ENCODE results near the gene METTL24.

Gene METTL24

GRCh38 chr6:110357664-110358552, at the start of gene METTL24:
TSS of gene METTL24 (minus strand) at chr6:110358349. CDS start at chr6:110358272, 77 bp downstream.
- no peak for DNase-seq

GRCh38 chr6:110404607-110405006, 46.5 kb upstream of the METTL24 start:
- no peak for DNase-seq

GRCh38 chr6:110401585-110402176, 43.5 kb upstream of the METTL24 start:
- no peak for DNase-seq

GRCh38 chr6:110400208-110400607, 42.1 kb upstream of the METTL24 start:
- DNase-seq: no peak

GRCh38 chr6:110399219-110400071, 41.3 kb upstream of the METTL24 start:
- DNase-seq: no peak

- DNase-seq: no peak
Observed at GRCh38 chr6:110398778-110399177, 40.6 kb upstream of the METTL24 start.

- DNase-seq: no peak
Observed at GRCh38 chr6:110395221-110395620, 37.1 kb upstream of the METTL24 start.

GRCh38 chr6:110394409-110394808, 36.3 kb upstream of the METTL24 start:
- no peak for DNase-seq

GRCh38 chr6:110392727-110393126, 34.6 kb upstream of the METTL24 start:
- DNase-seq: no peak

GRCh38 chr6:110390404-110390803, 32.3 kb upstream of the METTL24 start:
- DNase-seq: no peak

GRCh38 chr6:110389689-110390382, 31.7 kb upstream of the METTL24 start:
- no peak for DNase-seq

- DNase-seq: no peak
Observed at GRCh38 chr6:110387986-110388385, 29.8 kb upstream of the METTL24 start.

- no peak for DNase-seq
Observed at GRCh38 chr6:110385458-110385863, 27.3 kb upstream of the METTL24 start.

- no peak for DNase-seq
Observed at GRCh38 chr6:110378552-110378951, 20.4 kb upstream of the METTL24 start.

GRCh38 chr6:110369066-110369465, 10.9 kb upstream of the METTL24 start:
- no peak for DNase-seq

GRCh38 chr6:110368284-110368683, 10.1 kb upstream of the METTL24 start:
- DNase-seq: no peak

- no peak for DNase-seq
Observed at GRCh38 chr6:110367825-110368224, 9.7 kb upstream of the METTL24 start.

GRCh38 chr6:110366975-110367374, 8.8 kb upstream of the METTL24 start:
- no peak for DNase-seq

GRCh38 chr6:110366256-110366655, 8.1 kb upstream of the METTL24 start:
- no peak for DNase-seq

- no peak for DNase-seq
Observed at GRCh38 chr6:110364364-110365105, 6.4 kb upstream of the METTL24 start.

- no peak for DNase-seq
Observed at GRCh38 chr6:110363748-110364147, 5.6 kb upstream of the METTL24 start.

- DNase-seq: no peak
Observed at GRCh38 chr6:110360676-110361075, 2.5 kb upstream of the METTL24 start.
